Activated T-cell treated with anti-CD3 and anti-CD28 coated beads for 4 hours (primary cell): ENCODE results near the gene ICAM3.
A peak's percentile ranks its signal among the peaks of the same experiment; 100 is the strongest.

Experiments used
- DNase-seq: peaks from one replicate; pipeline ENCODE4 v3.0.0-alpha.2; 2020

ICAM3 gene

DNA sequence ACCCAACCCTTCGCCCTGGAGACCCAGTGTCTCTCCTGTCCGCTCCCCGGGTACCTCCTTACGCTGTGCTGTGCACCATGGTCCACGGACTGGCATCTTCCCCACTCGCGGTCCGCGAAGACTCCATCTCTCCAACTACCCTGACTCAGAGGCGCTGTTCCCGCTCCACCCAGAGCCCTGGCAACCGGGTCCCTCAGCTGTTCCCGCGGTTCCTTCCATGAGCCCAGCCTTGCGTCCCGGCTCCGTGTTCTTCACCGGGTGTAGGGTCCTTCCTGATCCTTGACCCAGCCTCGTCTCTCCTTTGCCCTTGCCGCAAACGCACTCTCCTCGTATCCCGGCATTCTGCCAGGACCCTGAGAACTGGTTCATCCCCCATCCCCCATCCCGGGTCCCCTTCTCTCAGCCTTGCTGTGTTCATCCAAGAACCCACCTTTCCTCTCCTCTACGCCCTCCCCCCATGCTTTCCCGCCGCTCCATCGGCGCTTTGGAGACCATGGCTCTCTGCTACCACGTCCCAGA, 49.0 kb downstream of the ICAM3 start:
- DNase-seq, result no peak

GRCh38 chr19:10289836-10290356, 49.5 kb downstream of the ICAM3 start, which contains the start of gene ICAM5:
ICAM5 (plus strand) TSS chr19:10289952; CDS start chr19:10290044, 92 bp downstream.
- DNase-seq, result peak; percentile 65

DNA sequence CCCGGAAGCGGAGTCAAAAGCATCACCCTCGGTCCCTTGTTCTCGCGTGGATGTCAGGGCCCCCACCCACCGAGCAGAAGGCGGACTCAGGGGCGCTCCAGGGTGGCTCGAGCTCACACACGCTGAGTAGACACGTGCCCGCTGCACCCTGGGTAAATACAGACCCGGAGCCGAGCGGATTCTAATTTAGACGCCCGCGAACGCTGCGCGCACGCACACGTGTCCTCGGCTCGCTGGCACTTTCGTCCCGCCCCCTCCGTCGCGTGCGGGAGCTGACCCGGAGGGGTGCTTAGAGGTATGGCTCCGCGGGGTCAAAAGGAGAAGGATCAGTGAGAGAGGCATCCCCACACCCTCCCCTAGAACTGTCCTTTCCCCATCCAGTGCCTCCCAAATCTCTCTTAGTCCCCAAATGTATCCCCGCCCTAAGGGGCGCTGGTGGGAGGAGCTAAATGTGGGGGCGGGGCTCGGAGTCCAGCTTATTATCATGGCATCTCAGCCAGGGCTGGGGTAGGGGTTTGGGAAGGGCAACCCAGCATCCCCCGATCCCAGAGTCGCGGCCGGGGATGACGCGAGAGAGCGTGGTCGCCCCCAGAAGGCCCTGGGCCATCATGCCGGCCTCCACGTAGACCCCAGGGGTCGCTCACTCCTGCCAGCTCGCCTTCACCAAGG, 50.1 kb downstream of the ICAM3 start:
- DNase-seq, result peak; percentile 49

DNA sequence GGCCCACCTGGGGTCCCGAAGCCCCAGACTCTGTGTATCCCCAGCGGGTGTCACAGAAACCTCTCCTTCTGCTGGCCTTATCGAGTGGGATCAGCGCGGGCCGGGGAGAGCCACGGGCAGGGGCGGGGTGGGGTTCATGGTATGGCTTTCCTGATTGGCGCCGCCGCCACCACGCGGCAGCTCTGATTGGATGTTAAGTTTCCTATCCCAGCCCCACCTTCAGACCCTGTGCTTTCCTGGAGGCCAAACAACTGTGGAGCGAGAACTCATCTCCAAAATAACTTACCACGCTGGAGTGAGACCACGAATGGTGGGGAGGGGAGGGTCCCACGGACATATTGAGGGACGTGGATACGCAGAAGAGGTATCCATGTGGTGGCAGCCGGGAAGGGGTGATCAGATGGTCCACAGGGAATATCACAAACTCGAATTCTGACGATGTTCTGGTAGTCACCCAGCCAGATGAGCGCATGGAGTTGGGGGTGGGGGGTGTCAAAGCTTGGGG, 50.7 kb downstream of the ICAM3 start:
- DNase-seq, result no peak

- DNase-seq, result no peak
These were observed 52.4 kb downstream of the ICAM3 start, which contains the start of gene ICAM4 for GRCh38 chr19:10286803-10287737. ICAM4 (plus strand) TSS chr19:10286955; CDS start chr19:10287013, 58 bp downstream.

GRCh38 chr19:10285393-10285792, 54.0 kb downstream of the ICAM3 start:
- DNase-seq, result no peak

DNA sequence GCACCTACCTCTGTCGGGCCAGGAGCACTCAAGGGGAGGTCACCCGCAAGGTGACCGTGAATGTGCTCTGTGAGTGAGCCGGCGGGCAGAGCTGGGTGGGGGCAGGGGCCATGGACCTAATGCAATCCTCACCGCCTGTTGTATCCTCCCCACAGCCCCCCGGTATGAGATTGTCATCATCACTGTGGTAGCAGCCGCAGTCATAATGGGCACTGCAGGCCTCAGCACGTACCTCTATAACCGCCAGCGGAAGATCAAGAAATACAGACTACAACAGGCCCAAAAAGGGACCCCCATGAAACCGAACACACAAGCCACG, 54.5 kb downstream of the ICAM3 start:
- no peak for DNase-seq

- DNase-seq, result no peak
These were observed 55.1 kb downstream of the ICAM3 start for GRCh38 chr19:10284065-10284959.
